PC-9 (cell line): ENCODE results near the gene AKR1B15. TPM values are rescaled to one million over a fixed set of nuclear protein-coding genes. Genes with fewer than 3 reads are reported as not detected.

Experiments
- BruUV-seq: library from RNA; stranded (reverse); fragments of 400-500 nt; replicated peaks from 2 replicates; lab custom pipeline; 2021; lab: Mats Ljungman, UMichigan
- CTCF ChIA-PET: fragments of 300-600 bp; sonication (Branson Sonifier 250); formaldehyde crosslinking; loops from one replicate; lab custom pipeline; 2022; ENCODE audit warnings: antibody characterized with exemption; lab: Charles Lee
- POLR2A ChIA-PET: fragments of 300-600 bp; sonication (Branson Sonifier 250); formaldehyde crosslinking; loops from one replicate; lab custom pipeline; 2022; ENCODE audit warnings: antibody characterized with exemption; ENCODE audit not compliant: unreplicated experiment; lab: Charles Lee
- DNase-seq, 2 experiments: peaks; one replicate each; pipeline versions ENCODE4 v3.0.0 to v3.0.0-alpha.2; 2015 to 2022; ENCODE audit warnings: mixed read lengths in 1 of 2
- H2AFZ ChIP-seq: fragments of 200-600 bp; sonication (generic); 2 replicates; pipeline ENCODE4 v1.8.1; 2017; ENCODE audit warnings: antibody characterized with exemption
- H3F3A ChIP-seq: fragments of 200-600 bp; sonication (generic); 2 replicates; pipeline ENCODE4 v1.8.1; 2017; ENCODE audit warnings: antibody characterized with exemption, mild to moderate bottlenecking, low read depth; ENCODE audit not compliant: insufficient read depth
- H3K27ac ChIP-seq: fragments of 200-600 bp; sonication (generic); 2 replicates; pipeline ENCODE4 v1.6.1; 2016; ENCODE audit warnings: mixed run types
- H3K27me3 ChIP-seq: fragments of 200-600 bp; sonication (generic); 2 replicates; pipeline ENCODE4 v1.6.1; 2016; ENCODE audit warnings: low read depth, mixed run types; ENCODE audit not compliant: insufficient read depth
- H3K36me3 ChIP-seq: fragments of 200-600 bp; sonication (generic); 2 replicates; pipeline ENCODE4 v1.6.1; 2016; ENCODE audit warnings: low read depth, mixed run types
- H3K4me1 ChIP-seq: fragments of 200-600 bp; sonication (generic); replicated peaks from 2 replicates; pipeline ENCODE4 v1.6.1; 2016; ENCODE audit warnings: mixed run types; ENCODE audit not compliant: insufficient read depth
- H3K4me2 ChIP-seq: fragments of 200-600 bp; sonication (generic); 2 replicates; pipeline ENCODE4 v1.6.1; 2017; ENCODE audit warnings: mixed run types
- H3K4me3 ChIP-seq: fragments of 200-600 bp; sonication (generic); 2 replicates; pipeline ENCODE4 v1.6.1; 2016; ENCODE audit warnings: mixed run types
- H3K79me2 ChIP-seq: fragments of 200-600 bp; sonication (generic); 2 replicates; pipeline ENCODE4 v1.6.1; 2017; ENCODE audit warnings: low read depth, mixed run types
- H3K9me2 ChIP-seq: fragments of 200-600 bp; sonication (generic); 2 replicates; pipeline ENCODE4 v1.8.1; 2017; ENCODE audit warnings: mild to moderate bottlenecking; ENCODE audit not compliant: insufficient read depth
- H3K9me3 ChIP-seq: fragments of 200-600 bp; sonication (generic); 2 replicates; pipeline ENCODE4 v1.8.1; 2016; ENCODE audit warnings: low read depth; ENCODE audit not compliant: insufficient read depth
- H4K20me1 ChIP-seq: fragments of 200-600 bp; sonication (generic); 2 replicates; pipeline ENCODE4 v1.8.1; 2017; ENCODE audit not compliant: insufficient read depth
- CTCF ChIP-seq: fragments of 200-600 bp; sonication (generic); conservative IDR thresholded peaks from 2 replicates; pipeline ENCODE4 v1.6.1; 2017; ENCODE audit warnings: mixed run types, antibody characterized with exemption, mild to moderate bottlenecking, moderate library complexity
- EZH2 ChIP-seq: fragments of 200-600 bp; sonication (generic); IDR thresholded peaks from 2 replicates; pipeline ENCODE4 v1.8.0; 2017; ENCODE audit warnings: antibody characterized with exemption, low read depth
- intact Hi-C: fragments of 100-400 bp; cut with micrococcal nuclease; formaldehyde crosslinking; loops from one replicate; pipeline ENCODE4 v1.10.0; 2022; ENCODE audit not compliant: unreplicated experiment
- total RNA-seq: library from RNA; stranded (reverse); gene quantifications from 2 replicates; pipeline ENCODE4 v1.2.3, GENCODE V29; 2021

AKR1B15 gene
- total RNA-seq, 1 experiment from 2014 or later, result 3.4 TPM

- Histone ChIP-seq H3K27me3 (no peaks in the 10 kb centered on the region), H3K27ac (peak overlapping the region; percentile 84), H3K9me2 (no peaks in the 10 kb centered on the region), H3K9me3 (no peaks in the 10 kb centered on the region), H3K4me3 (no peak overlapping the region), H3K4me2 (peak overlapping the region; percentile 74), H3K36me3 (no peaks in the 10 kb centered on the region), H3K79me2 (0 out of 2 replicates have a peak, but pooled peaks cover 4% of the 10 kb centered on the region), H3F3A (peaks cover 64% of the 10 kb centered on the region), H3K4me1 (peaks cover 42% of the 10 kb centered on the region), H4K20me1 (no peaks in the 10 kb centered on the region), H2AFZ (no peak overlapping the region; the same call in 1 of the 2 replicates)
- no peak for TF ChIP-seq EZH2
- TF ChIP-seq CTCF, result no peak
- ChIA-PET POLR2A (interaction anchor here (0.5 to 0.6 kb wide), 2 partner anchors 19 to 109 kb away, joined by 4 to 22 read pairs; no protein-coding TSS in a partner anchor), CTCF (interaction anchor here (0.6 to 1.3 kb wide), 5 partner anchors 19 to 142 kb away, joined by 3 to 7 read pairs (median 3); partner anchors contain the start of gene AKR1B10)
- intact Hi-C loops, result loop anchor here (1.0 kb wide), 5 partner anchors 15 to 115 kb away; no protein-coding TSS in a partner anchor
- BruUV-seq, result no TSS peak
- DNase-seq, result peak in 1 of 2 experiments; percentile 26
Observed at GRCh38 chr7:134546955-134547354, 2.0 kb upstream of the AKR1B15 start.

GRCh38 chr7:134547397-134548054 is 1.4 kb upstream of the AKR1B15 start:
- 0 out of 2 replicates have a peak, but pooled peaks cover 4% of the 10 kb centered on the region for H3K79me2 ChIP-seq
- no peaks in the 10 kb centered on the region for H3K9me3 ChIP-seq
- no peaks in the 10 kb centered on the region for H3K27me3 ChIP-seq
- no peaks in the 10 kb centered on the region for H4K20me1 ChIP-seq
- H3K36me3 ChIP-seq, result no peaks in the 10 kb centered on the region
- H3F3A ChIP-seq, result peaks cover 58% of the 10 kb centered on the region
- intact Hi-C loops, result loop anchor here (1.0 kb wide), 5 partner anchors 15 to 115 kb away; no protein-coding TSS in a partner anchor
- H3K4me2 ChIP-seq, result peak overlapping the region; percentile 74
- POLR2A ChIA-PET, result interaction anchor here (0.5 kb wide), 1 partner anchor 109 kb away, joined by 22 read pairs; no protein-coding TSS in a partner anchor
- H3K9me2 ChIP-seq, result no peaks in the 10 kb centered on the region
- peak; percentile 97 for TF ChIP-seq CTCF
- TF ChIP-seq EZH2, result no peak
- H3K4me3 ChIP-seq, result peak overlapping the region; percentile 20; the same call in 1 of the 2 replicates
- H3K27ac ChIP-seq, result peak overlapping the region; percentile 84
- BruUV-seq, result no TSS peak
- no peak overlapping the region; the same call in 1 of the 2 replicates for H2AFZ ChIP-seq
- CTCF ChIA-PET, result interaction anchor here (0.6 to 2.0 kb wide), 10 partner anchors 8 to 143 kb away, joined by 3 to 20 read pairs (median 5); partner anchors contain the start of gene AKR1B10
- H3K4me1 ChIP-seq, result peaks cover 42% of the 10 kb centered on the region
- DNase-seq, result peak; percentile 75 to 77

- Histone ChIP-seq H3K27ac (peak overlapping the region; percentile 84), H3F3A (peaks cover 40% of the 10 kb centered on the region), H3K9me3 (no peaks in the 10 kb centered on the region), H3K4me1 (peaks cover 42% of the 10 kb centered on the region), H4K20me1 (no peaks in the 10 kb centered on the region), H3K79me2 (0 out of 2 replicates have a peak, but pooled peaks cover 4% of the 10 kb centered on the region), H3K4me3 (peak overlapping the region; percentile 54), H3K27me3 (no peaks in the 10 kb centered on the region), H3K4me2 (peak overlapping the region; percentile 74), H3K9me2 (no peaks in the 10 kb centered on the region), H2AFZ (peak overlapping the region; percentile 59), H3K36me3 (no peaks in the 10 kb centered on the region)
- peak; percentile 54 to 85 for DNase-seq
- TF ChIP-seq CTCF (no peak), EZH2 (no peak)
- ChIA-PET CTCF (interaction anchor here (1.3 to 2.0 kb wide), 2 partner anchors 56 to 117 kb away, joined by 11 to 20 read pairs; no protein-coding TSS in a partner anchor), POLR2A (interaction anchor here (0.5 to 0.7 kb wide), 2 partner anchors 13 to 116 kb away, joined by 3 read pairs; no protein-coding TSS in a partner anchor)
- BruUV-seq, result TSS peak; percentile 33
- intact Hi-C loops, result loop anchor here (1.0 kb wide), 1 partner anchor 45 kb away; no protein-coding TSS in a partner anchor
Observed at GRCh38 chr7:134549366-134549765, 456 bp downstream of the AKR1B15 start.
